Activated CD4-positive, alpha-beta T cell treated with anti-CD3 and anti-CD28 coated beads for 4 hours (primary cell): ENCODE measurements around the gene KRTAP6-3.

Experiments used
- DNase-seq, 2 donors: peaks; one replicate each; pipeline ENCODE4 v3.0.0-alpha.2; 2020

KRTAP6-3 gene

GRCh38 chr21:30628109-30628508 is 35.9 kb downstream of the KRTAP6-3 start:
- DNase-seq: no peak

DNA sequence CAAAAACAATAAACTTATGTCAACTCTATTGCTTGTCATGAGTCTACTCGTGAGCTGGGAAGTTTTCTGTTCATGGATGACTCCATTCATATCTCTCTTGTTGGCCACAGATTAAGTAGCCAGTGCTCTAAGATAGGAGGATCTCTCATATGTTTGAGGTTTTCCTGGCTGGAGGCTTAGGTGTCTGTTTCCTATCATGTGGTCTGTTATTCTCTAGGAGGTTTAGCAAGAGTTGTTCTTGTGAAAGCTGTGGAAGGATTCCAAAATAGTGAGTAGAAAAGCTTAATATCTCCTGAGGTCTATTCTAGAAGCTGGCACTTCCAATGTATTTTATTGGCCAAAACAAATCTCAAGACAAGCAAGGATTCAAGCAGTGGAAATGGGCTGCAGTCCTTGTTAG is 37.0 kb downstream of the KRTAP6-3 start:
- no peak for DNase-seq

- DNase-seq: no peak
Measured at GRCh38 chr21:30634906-30635305, 42.7 kb downstream of the KRTAP6-3 start, which contains the start of gene KRTAP20-2. Gene KRTAP20-2 (plus strand): TSS chr21:30635206. CDS start chr21:30635264, 58 bp downstream.

DNA sequence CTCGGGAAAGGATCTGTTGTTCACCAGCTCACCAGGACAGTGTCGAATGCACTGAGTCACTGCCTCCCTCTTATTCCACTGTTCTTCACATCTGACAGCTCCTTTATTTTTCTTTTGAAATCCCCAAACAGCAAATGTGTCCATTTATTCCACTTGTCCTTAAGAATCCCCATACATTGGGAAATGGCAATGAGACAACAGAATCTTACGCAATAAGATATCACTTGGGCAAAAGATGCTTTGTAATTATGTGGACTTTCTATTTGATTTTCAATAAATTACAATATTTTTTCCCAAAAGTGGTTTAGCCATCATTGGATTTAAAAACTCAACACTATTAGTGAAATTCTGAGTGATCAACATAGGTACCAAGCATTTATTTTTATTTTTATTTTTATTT is 46.4 kb downstream of the KRTAP6-3 start:
- DNase-seq: no peak

GRCh38 chr21:30642564-30642963 is 50.3 kb downstream of the KRTAP6-3 start, which contains the start of gene KRTAP20-3:
Gene KRTAP20-3 (plus strand): TSS chr21:30642864.
- DNase-seq: no peak
